ENCODE data around the gene MEF2C. TPM values are rescaled to one million over a fixed set of nuclear protein-coding genes. Genes with fewer than 3 reads are reported as not detected.
A peak's percentile ranks its signal among the peaks of the same experiment; 100 is the strongest.

The MEF2C gene
- total RNA-seq, 1 donor from 2014 or later = under 0.01 TPM

- no peak overlapping the region for H3K4me3 ChIP-seq (ENCODE audit: low read depth, low read length)
- no peak for FAIRE-seq
These were observed 150.8 kb downstream of the MEF2C start for GRCh38 chr5:88732181-88732633.

GRCh38 chr5:88729829-88730182, 153.2 kb downstream of the MEF2C start:
- Histone ChIP-seq H3K36me3 (ENCODE audit: control insufficient read depth, insufficient read depth, low read length) (no peaks in the 10 kb centered on the region), H3K27me3 (ENCODE audit: control insufficient read depth, insufficient read depth, low read length) (peaks cover 1% of the 10 kb centered on the region), H3K4me3 (ENCODE audit: low read depth, low read length) (no peak overlapping the region)
- no peak for FAIRE-seq
- TF ChIP-seq CTCF (IDR thresholded peaks at IDR 0.05; ENCODE audit: insufficient read depth, low read length, severe bottlenecking) = no peak
- DNase-seq (ENCODE audit: low read depth) = no peak

More at GRCh38 chr5:88732181-88732633, 150.8 kb downstream of the MEF2C start:
- no peak for TF ChIP-seq CTCF (IDR thresholded peaks at IDR 0.05; ENCODE audit: insufficient read depth, low read length, severe bottlenecking)
- Histone ChIP-seq H3K36me3 (ENCODE audit: control insufficient read depth, insufficient read depth, low read length) (no peaks in the 10 kb centered on the region), H3K27me3 (ENCODE audit: control insufficient read depth, insufficient read depth, low read length) (no peaks in the 10 kb centered on the region)
- no peak for DNase-seq (ENCODE audit: low read depth)

- DNase-seq (ENCODE audit: low read depth) (peak; percentile 72), FAIRE-seq (no peak)
- H3K36me3 ChIP-seq (ENCODE audit: control insufficient read depth, insufficient read depth, low read length) = no peaks in the 10 kb centered on the region
- H3K4me3 ChIP-seq (ENCODE audit: low read depth, low read length) = no peak overlapping the region
- peak; percentile 51 for TF ChIP-seq CTCF (IDR thresholded peaks at IDR 0.05; ENCODE audit: insufficient read depth, low read length, severe bottlenecking)
- H3K27me3 ChIP-seq (ENCODE audit: control insufficient read depth, insufficient read depth, low read length) = peaks cover 1% of the 10 kb centered on the region
These were observed 153.7 kb downstream of the MEF2C start for GRCh38 chr5:88729084-88729828.

GRCh38 chr5:88727705-88728313, 155.2 kb downstream of the MEF2C start:
- no peaks in the 10 kb centered on the region for H3K36me3 ChIP-seq (ENCODE audit: control insufficient read depth, insufficient read depth, low read length)
- TF ChIP-seq CTCF (IDR thresholded peaks at IDR 0.05; ENCODE audit: insufficient read depth, low read length, severe bottlenecking) = peak; percentile 11
- no peak overlapping the region for H3K4me3 ChIP-seq (ENCODE audit: low read depth, low read length)
- DNase-seq (ENCODE audit: low read depth) (peak; percentile 29), FAIRE-seq (no peak)
- peaks cover 1% of the 10 kb centered on the region for H3K27me3 ChIP-seq (ENCODE audit: control insufficient read depth, insufficient read depth, low read length)

GRCh38 chr5:88725454-88725853, 157.5 kb downstream of the MEF2C start:
- FAIRE-seq = no peak
- peaks cover 1% of the 10 kb centered on the region for H3K27me3 ChIP-seq (ENCODE audit: control insufficient read depth, insufficient read depth, low read length)
- no peak overlapping the region for H3K4me3 ChIP-seq (ENCODE audit: low read depth, low read length)
- DNase-seq (ENCODE audit: low read depth) = no peak
- no peaks in the 10 kb centered on the region for H3K36me3 ChIP-seq (ENCODE audit: control insufficient read depth, insufficient read depth, low read length)
- TF ChIP-seq CTCF (IDR thresholded peaks at IDR 0.05; ENCODE audit: insufficient read depth, low read length, severe bottlenecking) = no peak
